Osteocyte (in vitro differentiated cells): ENCODE data around the gene KCNH1. TPM values are rescaled to one million over a fixed set of nuclear protein-coding genes. Genes with fewer than 3 reads are reported as not detected.
"Not testable (repeated sequence)": the region's sequence is repeated elsewhere in the genome, so short reads cannot be mapped to it uniquely, and the experiment has no call there.

Experiments
- DNase-seq: peaks from one replicate; pipeline ENCODE4 v3.0.0; 2021; ENCODE audit warnings: mixed read lengths; ENCODE audit not compliant: unreplicated experiment; ENCODE audit errors: extremely low spot score
- H3K27ac Mint-ChIP-seq: one replicate; pipeline ENCODE4 v1.8.0; 2021; ENCODE audit warnings: mild to moderate bottlenecking, mixed read lengths; ENCODE audit not compliant: unreplicated experiment
- H3K27me3 Mint-ChIP-seq: one replicate; pipeline ENCODE4 v1.8.0; 2021; ENCODE audit warnings: mixed read lengths; ENCODE audit not compliant: unreplicated experiment
- H3K36me3 Mint-ChIP-seq: one replicate; pipeline ENCODE4 v1.8.0; 2021; ENCODE audit warnings: mixed read lengths; ENCODE audit not compliant: unreplicated experiment
- H3K4me1 Mint-ChIP-seq: one replicate; pipeline ENCODE4 v1.8.0; 2021; ENCODE audit warnings: mixed read lengths; ENCODE audit not compliant: unreplicated experiment
- H3K4me3 Mint-ChIP-seq: one replicate; pipeline ENCODE4 v1.8.0; 2021; ENCODE audit warnings: mild to moderate bottlenecking, moderate library complexity, mixed read lengths; ENCODE audit not compliant: unreplicated experiment
- H3K9me3 Mint-ChIP-seq: one replicate; pipeline ENCODE4 v1.8.0; 2021; ENCODE audit warnings: mixed read lengths; ENCODE audit not compliant: unreplicated experiment
- total RNA-seq: library from RNA; stranded (reverse); gene quantifications from 2 replicates; pipeline ENCODE4 v1.2.1, GENCODE V29; 2021
- TF ChIP-seq, protein P1 (sequence below): fragments of 200-600 bp; sonication (generic); IDR thresholded peaks from 2 replicates; pipeline ENCODE4 v1.5.0; 2021; ENCODE audit warnings: antibody characterized with exemption, mild to moderate bottlenecking, moderate library complexity

The KCNH1 gene
- total RNA-seq, 1 donor from 2014 or later, result 7.3 TPM

DNA sequence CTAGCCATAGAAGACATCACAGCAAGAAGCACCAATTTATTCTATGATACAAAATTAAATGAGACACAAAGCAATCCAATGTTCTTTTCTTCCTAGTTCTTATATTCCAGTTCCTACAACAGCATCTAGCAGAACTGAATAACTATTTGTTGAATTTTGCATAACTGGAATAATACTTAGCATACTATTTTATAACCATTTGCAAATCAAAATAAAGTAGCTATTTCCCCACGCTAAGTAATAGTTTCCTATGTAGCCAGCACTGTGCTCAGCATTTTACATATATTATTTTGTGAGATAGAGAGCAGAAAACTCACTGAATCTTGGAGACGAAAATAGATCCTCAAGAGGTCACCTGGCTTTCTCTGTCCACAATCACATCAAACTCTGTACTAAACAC is 42.1 kb downstream of the KCNH1 start:
- TF ChIP-seq, protein P1, sequence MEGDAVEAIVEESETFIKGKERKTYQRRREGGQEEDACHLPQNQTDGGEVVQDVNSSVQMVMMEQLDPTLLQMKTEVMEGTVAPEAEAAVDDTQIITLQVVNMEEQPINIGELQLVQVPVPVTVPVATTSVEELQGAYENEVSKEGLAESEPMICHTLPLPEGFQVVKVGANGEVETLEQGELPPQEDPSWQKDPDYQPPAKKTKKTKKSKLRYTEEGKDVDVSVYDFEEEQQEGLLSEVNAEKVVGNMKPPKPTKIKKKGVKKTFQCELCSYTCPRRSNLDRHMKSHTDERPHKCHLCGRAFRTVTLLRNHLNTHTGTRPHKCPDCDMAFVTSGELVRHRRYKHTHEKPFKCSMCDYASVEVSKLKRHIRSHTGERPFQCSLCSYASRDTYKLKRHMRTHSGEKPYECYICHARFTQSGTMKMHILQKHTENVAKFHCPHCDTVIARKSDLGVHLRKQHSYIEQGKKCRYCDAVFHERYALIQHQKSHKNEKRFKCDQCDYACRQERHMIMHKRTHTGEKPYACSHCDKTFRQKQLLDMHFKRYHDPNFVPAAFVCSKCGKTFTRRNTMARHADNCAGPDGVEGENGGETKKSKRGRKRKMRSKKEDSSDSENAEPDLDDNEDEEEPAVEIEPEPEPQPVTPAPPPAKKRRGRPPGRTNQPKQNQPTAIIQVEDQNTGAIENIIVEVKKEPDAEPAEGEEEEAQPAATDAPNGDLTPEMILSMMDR, result no peak
- Mint-ChIP-seq H3K36me3 (peaks cover 7% of the 10 kb centered on the region), H3K9me3 (no peaks in the 10 kb centered on the region), H3K4me3 (no peak overlapping the region), H3K27ac (no peak overlapping the region), H3K4me1 (no peaks in the 10 kb centered on the region), H3K27me3 (no peaks in the 10 kb centered on the region)
- no peak for DNase-seq

DNA sequence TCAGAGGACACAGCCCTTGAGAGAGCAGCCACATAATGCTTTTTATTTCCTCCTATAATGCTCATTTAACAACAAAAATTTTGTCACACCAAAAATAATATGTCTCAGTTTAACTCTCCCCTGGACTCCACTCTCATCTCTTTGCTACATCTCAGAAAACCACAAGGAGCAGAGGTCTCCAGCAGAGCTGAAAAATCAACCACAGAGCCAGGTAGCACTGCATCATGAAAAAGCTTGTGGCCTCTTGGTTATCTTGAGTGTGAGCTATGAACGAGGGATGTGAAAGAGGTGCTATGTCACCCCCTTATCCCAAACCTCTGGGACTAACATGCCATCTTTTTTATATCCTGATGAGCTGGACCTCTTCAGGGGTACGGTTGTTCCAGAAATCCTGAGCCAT is 44.4 kb downstream of the KCNH1 start:
- Mint-ChIP-seq H3K27ac (no peak overlapping the region), H3K36me3 (peaks cover 5% of the 10 kb centered on the region), H3K27me3 (no peaks in the 10 kb centered on the region), H3K4me3 (no peak overlapping the region), H3K4me1 (no peaks in the 10 kb centered on the region), H3K9me3 (no peaks in the 10 kb centered on the region)
- TF ChIP-seq, protein P1, result no peak
- no peak for DNase-seq

DNA sequence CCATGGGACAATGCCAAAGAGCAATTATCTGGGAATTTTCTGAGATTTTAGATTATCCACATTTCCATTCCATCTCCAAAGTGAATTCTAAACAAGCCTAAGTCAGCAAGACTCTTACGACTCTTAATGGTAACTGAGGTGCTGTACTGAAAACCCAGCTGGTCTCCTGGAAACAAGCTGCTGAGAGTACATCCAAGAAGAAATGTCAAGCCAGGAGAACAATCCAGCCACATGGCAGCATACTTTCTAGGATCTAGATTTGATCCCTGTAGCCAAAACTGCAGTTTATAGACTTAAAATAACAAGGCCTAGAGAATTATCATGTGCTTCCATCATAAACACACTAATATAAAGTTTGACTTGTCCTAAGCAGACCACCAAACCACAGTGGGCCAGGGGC is 45.8 kb downstream of the KCNH1 start:
- Mint-ChIP-seq H3K4me1 (peaks cover 9% of the 10 kb centered on the region), H3K27ac (no peak overlapping the region), H3K27me3 (no peaks in the 10 kb centered on the region), H3K36me3 (peaks cover 5% of the 10 kb centered on the region), H3K9me3 (no peaks in the 10 kb centered on the region), H3K4me3 (no peak overlapping the region)
- TF ChIP-seq, protein P1, result no peak
- no peak for DNase-seq

DNA sequence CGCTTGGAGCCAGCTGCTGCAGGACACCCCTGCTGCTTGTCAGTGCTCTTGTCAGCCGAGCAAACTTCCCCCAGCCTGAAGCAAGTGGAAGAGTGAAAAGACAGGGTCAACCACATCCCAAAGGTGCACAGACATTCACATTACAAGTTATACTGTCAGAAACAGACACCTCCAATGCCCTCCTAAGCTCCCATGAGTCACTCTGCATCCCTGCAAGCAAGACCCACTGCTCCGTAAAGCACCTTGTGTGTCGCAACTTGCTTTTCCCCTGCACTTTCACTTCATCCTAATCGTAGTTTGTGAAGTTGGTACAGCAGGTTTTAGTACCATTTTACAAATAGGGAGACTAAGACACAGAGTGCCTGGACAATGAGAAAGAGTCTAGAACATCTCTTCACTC is 51.1 kb downstream of the KCNH1 start:
- Mint-ChIP-seq H3K9me3 (no peaks in the 10 kb centered on the region), H3K27ac (no peak overlapping the region), H3K4me1 (peaks cover 16% of the 10 kb centered on the region), H3K4me3 (no peak overlapping the region), H3K27me3 (no peaks in the 10 kb centered on the region), H3K36me3 (peaks cover 13% of the 10 kb centered on the region)
- TF ChIP-seq, protein P1, result no peak
- no peak for DNase-seq

DNA sequence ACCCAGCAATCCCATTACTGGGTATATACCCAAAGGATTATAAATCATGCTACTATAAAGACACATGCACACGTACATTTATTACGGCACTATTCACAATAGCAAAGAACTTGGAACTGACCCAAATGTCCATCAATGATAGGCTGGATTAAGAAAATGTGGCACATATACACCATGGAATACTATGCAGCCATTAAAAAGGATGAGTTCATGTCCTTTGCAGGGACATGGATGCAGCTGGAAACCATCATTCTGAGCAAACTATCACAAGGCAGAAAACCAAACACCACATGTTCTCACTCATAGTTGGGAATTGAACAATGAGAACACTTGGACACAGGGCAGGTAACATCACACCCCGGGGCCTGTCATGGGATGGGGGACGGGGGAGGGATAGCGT is 52.5 kb downstream of the KCNH1 start:
- H3K27ac Mint-ChIP-seq, DNase-seq, H3K9me3 Mint-ChIP-seq, H3K4me3 Mint-ChIP-seq, H3K27me3 Mint-ChIP-seq: not testable (repeated sequence)
- H3K36me3 Mint-ChIP-seq, result peaks cover 17% of the 10 kb centered on the region
- H3K4me1 Mint-ChIP-seq, result peaks cover 16% of the 10 kb centered on the region

DNA sequence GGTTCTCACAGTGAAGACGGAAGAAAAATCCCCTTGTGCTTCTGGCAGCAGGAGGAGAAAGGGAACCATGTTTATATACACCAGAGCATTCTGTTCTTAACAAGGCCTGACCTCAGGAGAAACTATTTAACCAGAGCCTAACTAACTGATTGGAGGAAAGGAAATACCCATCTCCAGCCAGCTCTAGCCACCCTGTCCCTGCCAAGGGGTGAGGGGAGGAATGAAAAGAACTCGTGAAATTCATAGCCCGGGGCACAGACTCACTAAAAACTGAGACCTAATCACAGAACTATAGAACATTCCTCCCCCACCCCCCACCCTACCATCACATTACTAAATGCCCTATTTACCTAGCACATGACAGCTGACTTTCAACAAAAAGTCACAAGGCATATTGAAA is 65.0 kb downstream of the KCNH1 start:
- TF ChIP-seq, protein P1, result no peak
- Mint-ChIP-seq H3K4me1 (peaks cover 21% of the 10 kb centered on the region), H3K9me3 (peaks cover 22% of the 10 kb centered on the region), H3K27ac (peak overlapping the region; percentile 94), H3K4me3 (peak overlapping the region; percentile 14), H3K27me3 (no peaks in the 10 kb centered on the region), H3K36me3 (peaks cover 19% of the 10 kb centered on the region)
- DNase-seq, result no peak
